ENCODE data around the gene PEF1.

- no peak for TF ChIP-seq CTCF (IDR thresholded peaks at IDR 0.05; ENCODE audit: extremely low read depth in 1 of 2, insufficient read depth in 1 of 2, low read depth in 1 of 2, low read length in 2 of 2)
- no peak for TF ChIP-seq EZH2 (IDR thresholded peaks at IDR 0.05; ENCODE audit: borderline replicate concordance, low read depth, low read length, severe bottlenecking)
- no peak for TF ChIP-seq FOS (IDR thresholded peaks at IDR 0.05; ENCODE audit: borderline replicate concordance, insufficient read depth, low read length)
- TF ChIP-seq POLR2AphosphoS5 (IDR thresholded peaks at IDR 0.05; ENCODE audit: insufficient read depth, low read depth, low read length) = no peak
- no peak for TF ChIP-seq MYC (IDR thresholded peaks at IDR 0.05; ENCODE audit: low read depth, low read length)
- no peak for TF ChIP-seq GATA2 (IDR thresholded peaks at IDR 0.05; ENCODE audit: insufficient read depth, insufficient read length, low read depth, low read length)
Measured at GRCh38 chr1:31651089-31651420, 6.4 kb upstream of the PEF1 start.
